ENCODE measurements around the gene APOL4.
"Not testable (repeated sequence)": the region's sequence is repeated elsewhere in the genome, so short reads cannot be mapped to it uniquely, and the experiment has no call there.

Gene APOL4

GRCh38 chr22:36232715-36233401, 31.2 kb upstream of the APOL4 start:
- DNase-seq (ENCODE audit: extremely low spot score), result no peak
- ChIA-PET POLR2A (no interaction called here), CTCF (interaction anchor here (0.9 kb wide), 1 partner anchor 45 kb away, joined by 3 read pairs; no protein-coding TSS in a partner anchor)
- no peak for TF ChIP-seq CTCF (IDR thresholded peaks at IDR 0.05; ENCODE audit: control extremely low read depth, extremely low read depth, low read depth, missing control alignments)

- POLR2A ChIA-PET; CTCF ChIA-PET; DNase-seq (ENCODE audit: extremely low spot score): not testable (repeated sequence)
Observed at GRCh38 chr22:36231051-36231450, 29.4 kb upstream of the APOL4 start.

- CTCF ChIA-PET; DNase-seq (ENCODE audit: extremely low spot score); POLR2A ChIA-PET: not testable (repeated sequence)
Observed at GRCh38 chr22:36229649-36230048, 28.0 kb upstream of the APOL4 start.

GRCh38 chr22:36228944-36229343, 27.3 kb upstream of the APOL4 start:
- ChIA-PET CTCF (interaction anchor here (0.8 to 1.7 kb wide), 3 partner anchors 49 to 242 kb away, joined by 3 to 4 read pairs (median 4); no protein-coding TSS in a partner anchor), POLR2A (no interaction called here)
- no peak for DNase-seq (ENCODE audit: extremely low spot score)
- no peak for TF ChIP-seq CTCF (IDR thresholded peaks at IDR 0.05; ENCODE audit: control extremely low read depth, extremely low read depth, low read depth, missing control alignments)

- not testable (repeated sequence) for DNase-seq (ENCODE audit: extremely low spot score)
- POLR2A ChIA-PET, result interaction anchor here (0.8 kb wide), 1 partner anchor 11 kb away, joined by 3 read pairs; the partner anchor contains the start of gene APOL2
- CTCF ChIA-PET, result interaction anchor here (0.8 to 2.7 kb wide), 6 partner anchors 9 to 242 kb away, joined by 3 to 11 read pairs (median 4); no protein-coding TSS in a partner anchor
Observed at GRCh38 chr22:36228369-36228768, 26.8 kb upstream of the APOL4 start.

GRCh38 chr22:36227806-36228205, 26.2 kb upstream of the APOL4 start:
- POLR2A ChIA-PET, result interaction anchor here (0.6 to 0.8 kb wide), 2 partner anchors 12 to 557 kb away, joined by 3 to 5 read pairs; partner anchors contain the start of gene APOL2
- CTCF ChIA-PET, result interaction anchor here (1.0 to 2.7 kb wide), 7 partner anchors 9 to 73 kb away, joined by 3 to 11 read pairs (median 4); no protein-coding TSS in a partner anchor

GRCh38 chr22:36227396-36227795, 25.8 kb upstream of the APOL4 start:
- POLR2A ChIA-PET, result interaction anchor here (0.6 kb wide), 1 partner anchor 557 kb away, joined by 5 read pairs; no protein-coding TSS in a partner anchor
- CTCF ChIA-PET, result interaction anchor here (1.0 to 2.7 kb wide), 6 partner anchors 10 to 50 kb away, joined by 3 to 11 read pairs (median 4); no protein-coding TSS in a partner anchor
- DNase-seq (ENCODE audit: extremely low spot score), result no peak
- TF ChIP-seq CTCF (IDR thresholded peaks at IDR 0.05; ENCODE audit: control extremely low read depth, extremely low read depth, low read depth, missing control alignments), result no peak

More at GRCh38 chr22:36227806-36228205, 26.2 kb upstream of the APOL4 start:
- DNase-seq (ENCODE audit: extremely low spot score), result no peak
- TF ChIP-seq CTCF (IDR thresholded peaks at IDR 0.05; ENCODE audit: control extremely low read depth, extremely low read depth, low read depth, missing control alignments), result no peak

GRCh38 chr22:36226189-36226588, 24.6 kb upstream of the APOL4 start:
- ChIA-PET POLR2A (no interaction called here), CTCF (interaction anchor here (1.0 to 2.7 kb wide), 3 partner anchors 11 to 15 kb away, joined by 5 to 11 read pairs (median 5); no protein-coding TSS in a partner anchor)
- DNase-seq (ENCODE audit: extremely low spot score), result no peak
- TF ChIP-seq CTCF (IDR thresholded peaks at IDR 0.05; ENCODE audit: control extremely low read depth, extremely low read depth, low read depth, missing control alignments), result no peak
